Endothelial cell of umbilical vein (primary cell): Measurements from ENCODE around the gene LYRM2. TPM values are rescaled to one million over a fixed set of nuclear protein-coding genes. Genes with fewer than 3 reads are reported as not detected.

Experiments
- BruUV-seq: library from RNA; stranded (reverse); fragments of 400-500 nt; replicated peaks from 2 replicates; lab custom pipeline; 2021; lab: Mats Ljungman, UMichigan
- CTCF ChIA-PET: fragments of 300-600, 350-600 bp; sonication (Branson Sonifier 250); formaldehyde crosslinking; loops from one replicate; lab custom pipeline; 2021; ENCODE audit warnings: antibody characterized with exemption, inconsistent platforms; lab: Charles Lee
- POLR2A ChIA-PET: fragments of 300-600, 350-600 bp; sonication (Branson Sonifier 250); formaldehyde crosslinking; loops from one replicate; lab custom pipeline; 2021; ENCODE audit warnings: antibody characterized with exemption, inconsistent platforms; lab: Charles Lee
- DNase-seq: peaks from one replicate; pipeline ENCODE4 v3.0.0-alpha.2; 2011; ENCODE audit warnings: low read depth, low spot score
- FAIRE-seq: peaks from 2 replicates; lab custom pipeline; 2011; peaks lifted over from hg19 to GRCh38; lab: Jason Lieb, UNC
- H2AFZ ChIP-seq: 2 replicates; pipeline ENCODE4 v1.6.0; 2012; ENCODE audit warnings: low read depth, low read length, control low read depth, inconsistent platforms
- H3K27ac ChIP-seq: 2 replicates; pipeline ENCODE4 v1.5.1; 2011; ENCODE audit warnings: low read depth, mild to moderate bottlenecking, control low read depth, low read length, moderate library complexity; ENCODE audit not compliant: insufficient read depth
- H3K27me3 ChIP-seq, 2 experiments: 2 replicates each; pipeline versions ENCODE4 v1.6.0 to v1.6.1; 2011; ENCODE audit warnings: low read length in 2 of 2, mixed read lengths in 1 of 2; ENCODE audit not compliant: control insufficient read depth in 2 of 2, insufficient read depth in 2 of 2
- H3K36me3 ChIP-seq, 2 experiments: 2 replicates in 1 of 2; 3 replicates in 1 of 2; pipeline ENCODE4 v1.5.1; 2011; ENCODE audit warnings: low read length in 2 of 2, mild to moderate bottlenecking in 1 of 2, moderate library complexity in 1 of 2; ENCODE audit not compliant: control insufficient read depth in 2 of 2, insufficient read depth in 2 of 2; ENCODE audit errors: extremely low read depth in 1 of 2
- H3K4me1 ChIP-seq: 3 replicates; pipeline ENCODE4 v1.5.1; 2011; ENCODE audit warnings: mild to moderate bottlenecking, low read length; ENCODE audit not compliant: control insufficient read depth, insufficient read depth; ENCODE audit errors: extremely low read depth
- H3K4me2 ChIP-seq: 2 replicates; pipeline ENCODE4 v1.6.1; 2011; ENCODE audit warnings: low read length, control low read depth, mixed read lengths; ENCODE audit not compliant: insufficient read depth
- H3K4me3 ChIP-seq, 3 experiments: fragments of 200-600 bp in 1 of 3; sonication (generic), shearing (Covaris generic) in 1 of 3; replicated peaks in 1 of 3; 2 replicates each; pipeline ENCODE4 v1.5.1; 2011 to 2016; ENCODE audit warnings: control low read depth in 3 of 3, low read length in 3 of 3, mild to moderate bottlenecking in 2 of 3, inconsistent platforms in 1 of 3, low read depth in 1 of 3, moderate library complexity in 1 of 3; ENCODE audit not compliant: insufficient read depth in 1 of 3
- H3K79me2 ChIP-seq: 2 replicates; pipeline ENCODE4 v1.6.0; 2012; ENCODE audit warnings: low read length, inconsistent platforms; ENCODE audit not compliant: control insufficient read depth, insufficient read depth
- H3K9ac ChIP-seq: replicated peaks from 2 replicates; pipeline ENCODE3; 2011; ENCODE audit warnings: low read length, control low read depth; ENCODE audit not compliant: insufficient read depth; ENCODE audit errors: extremely low read depth
- H3K9me1 ChIP-seq: replicated peaks from 3 replicates; pipeline ENCODE4 v1.6.0; 2011; ENCODE audit warnings: mild to moderate bottlenecking, low read length; ENCODE audit not compliant: control insufficient read depth, insufficient read depth; ENCODE audit errors: extremely low read depth
- H3K9me3 ChIP-seq: replicated peaks from 2 replicates; pipeline ENCODE4 v1.5.1; 2012; ENCODE audit warnings: low read length, inconsistent platforms; ENCODE audit not compliant: control insufficient read depth, insufficient read depth
- H4K20me1 ChIP-seq: replicated peaks from 2 replicates; pipeline ENCODE3; 2011; ENCODE audit warnings: mild to moderate bottlenecking, low read length; ENCODE audit not compliant: control insufficient read depth, insufficient read depth; ENCODE audit errors: extremely low read depth
- CTCF ChIP-seq, 2 donors: IDR thresholded peaks; 1 replicate in 1 of 2; 2 replicates in 1 of 2; pipeline ENCODE4 v1.5.1; 2011; ENCODE audit warnings: low read length in 2 of 2, mild to moderate bottlenecking in 2 of 2, moderate library complexity in 2 of 2, control low read depth in 1 of 2, inconsistent platforms in 1 of 2, low read depth in 1 of 2; ENCODE audit not compliant: insufficient read depth in 1 of 2; ENCODE audit errors: extremely low read depth in 1 of 2
- EZH2 ChIP-seq: IDR thresholded peaks from 2 replicates; pipeline ENCODE4 v1.6.1; 2012; ENCODE audit warnings: borderline replicate concordance, low read depth, mild to moderate bottlenecking, moderate library complexity, low read length, inconsistent platforms; ENCODE audit not compliant: severe bottlenecking
- FOS ChIP-seq: IDR thresholded peaks from 2 replicates; pipeline ENCODE4 v1.6.1; 2011; ENCODE audit warnings: mild to moderate bottlenecking, low read length, moderate library complexity, borderline replicate concordance; ENCODE audit not compliant: insufficient read depth
- GATA2 ChIP-seq: IDR thresholded peaks from 2 replicates; pipeline ENCODE4 v1.7.0; 2011; ENCODE audit warnings: low read depth, mild to moderate bottlenecking, moderate library complexity, mixed read lengths, low read length; ENCODE audit not compliant: insufficient read length, insufficient read depth
- JUN ChIP-seq: IDR thresholded peaks from 2 replicates; pipeline ENCODE4 v1.6.1; 2011; ENCODE audit warnings: borderline replicate concordance, low read depth; ENCODE audit not compliant: insufficient read length, insufficient read depth
- MAX ChIP-seq: IDR thresholded peaks from 2 replicates; pipeline ENCODE4 v1.6.1; 2011; ENCODE audit not compliant: insufficient read depth, insufficient read length
- MYC ChIP-seq: IDR thresholded peaks from one replicate; pipeline ENCODE4 v1.6.1; 2011; ENCODE audit warnings: mild to moderate bottlenecking, low read depth, low read length
- POLR2A ChIP-seq: IDR thresholded peaks from 2 replicates; pipeline ENCODE4 v1.6.1; 2012; ENCODE audit warnings: low read depth, mild to moderate bottlenecking, control low read depth, low read length
- POLR2AphosphoS5 ChIP-seq: IDR thresholded peaks from 2 replicates; pipeline ENCODE4 v1.6.1; 2012; ENCODE audit warnings: low read depth, mild to moderate bottlenecking, control low read depth, low read length, moderate library complexity; ENCODE audit not compliant: insufficient read depth
- dilution Hi-C: fragments of 300-500 bp; cut with MboI; formaldehyde crosslinking; loops from one replicate; pipeline ENCODE4 v1.15.0; 2019; ENCODE audit warnings: low sequenced_read_pairs; ENCODE audit not compliant: extremely low pct_ligation_motif_present
- intact Hi-C: fragments of 100-400 bp; cut with micrococcal nuclease; formaldehyde crosslinking; loops from one replicate; pipeline ENCODE4 v1.10.0; 2022
- polyA plus RNA-seq, 4 experiments: library from polyadenylated mRNA; depleted of rRNA in 3 of 4; stranded (reverse) in 3 of 4; unstranded in 1 of 4; fragments of >200 nt; gene quantifications; 2 replicates each; pipeline versions ENCODE4 v1.2.1 to v1.2.3, GENCODE V29; 2011 to 2012; ENCODE audit warnings: missing spikeins in 1 of 4
- total RNA-seq: library from RNA; stranded (reverse); gene quantifications from 2 replicates; pipeline ENCODE4 v1.2.3, GENCODE V29; 2021

LYRM2 gene
- total and polyA plus RNA-seq, 2 donors (not counting 3 experiments of a cell fraction or from before 2014, with no cell fraction given): 11.8 to 41.9 TPM

- H3K9me1 ChIP-seq: no peaks in the 10 kb centered on the region
- no peaks in the 10 kb centered on the region for H3K36me3 ChIP-seq
- intact Hi-C loops (no loop called here), dilution Hi-C loops (no loop called here)
- no TSS peak for BruUV-seq
- no peak overlapping the region for H3K27ac ChIP-seq
- POLR2A ChIA-PET: no interaction called here
- CTCF ChIA-PET: no interaction called here
- H3K4me2 ChIP-seq: no peak overlapping the region
- DNase-seq: no peak
- H3K79me2 ChIP-seq: no peaks in the 10 kb centered on the region
- no peak for FAIRE-seq
- H4K20me1 ChIP-seq: no peaks in the 10 kb centered on the region
- no peaks in the 10 kb centered on the region for H3K9me3 ChIP-seq
- no peak overlapping the region for H3K9ac ChIP-seq
- H3K4me3 ChIP-seq: no peak overlapping the region
- no peaks in the 10 kb centered on the region for H3K4me1 ChIP-seq
- no peak overlapping the region for H2AFZ ChIP-seq
- no peak for TF ChIP-seq CTCF (IDR thresholded peaks at IDR 0.05; ENCODE audit: extremely low read depth in 1 of 2, insufficient read depth in 1 of 2, low read depth in 1 of 2, low read length in 2 of 2)
- no peak for TF ChIP-seq GATA2
- TF ChIP-seq MAX: no peak
- no peak for TF ChIP-seq JUN
- no peak for TF ChIP-seq POLR2A
- TF ChIP-seq POLR2AphosphoS5: no peak
- TF ChIP-seq EZH2: no peak
- no peak for TF ChIP-seq FOS
- no peak for TF ChIP-seq MYC
- H3K27me3 ChIP-seq: peaks cover 0 to 2% of the 10 kb centered on the region in 2 experiments
These were observed 83.5 kb downstream of the LYRM2 start for GRCh38 chr6:89555031-89555430.
